K562 (cell line): ENCODE data around the gene KRTAP2-1.

Source experiments
- CEBPG ChIP-seq, 3 experiments: fragments of 200-800 bp in 1 of 3; sonication (Bioruptor generic) in 1 of 3; sonication (generic) in 1 of 3; formaldehyde crosslinking in 1 of 3; IDR thresholded peaks in 2 of 3; conservative IDR thresholded peaks in 1 of 3; 2 replicates each; pipeline versions ENCODE4 v1.6.1 to v1.8.0; 2016 to 2022; ENCODE audit warnings: missing compliant biosample characterization in 2 of 3, missing genetic modification characterization in 2 of 3, mild to moderate bottlenecking in 1 of 3, missing genetic modification reagents in 1 of 3
- EP300 ChIP-seq: IDR thresholded peaks from 2 replicates; pipeline ENCODE4 v1.6.1; 2012; ENCODE audit warnings: low read length, improper control_type of control experiment
- LEF1 ChIP-seq: fragments of 450-650 bp; IDR thresholded peaks from 2 replicates; pipeline ENCODE4 v1.6.1; 2016; ENCODE audit warnings: mild to moderate bottlenecking
- MXI1 ChIP-seq: IDR thresholded peaks from 2 replicates; pipeline ENCODE4 v1.6.1; 2011; ENCODE audit warnings: low read depth, mild to moderate bottlenecking, improper control_type of control experiment, low read length
- POLR2A ChIP-seq: fragments of 450-650 bp; conservative IDR thresholded peaks from 2 replicates; pipeline ENCODE4 v1.6.1; 2016
- RCOR1 ChIP-seq, 2 experiments: IDR thresholded peaks; 2 replicates each; pipeline ENCODE4 v1.6.1; 2012; ENCODE audit warnings: low read depth in 2 of 2, low read length in 2 of 2, borderline replicate concordance in 1 of 2, improper control_type of control experiment in 1 of 2
- XRCC3 ChIP-seq: fragments of 450-650 bp; IDR thresholded peaks from 2 replicates; pipeline ENCODE4 v1.6.1; 2017; ENCODE audit warnings: mild to moderate bottlenecking, moderate library complexity
- ZBTB17 ChIP-seq: fragments of 450-650 bp; formaldehyde crosslinking; IDR thresholded peaks from 2 replicates; pipeline ENCODE4 v1.4.0; 2020; ENCODE audit warnings: mild to moderate bottlenecking
- ZNF274 ChIP-seq: IDR thresholded peaks from 2 replicates; pipeline ENCODE4 v1.6.1; 2011; ENCODE audit warnings: low read depth, mild to moderate bottlenecking, low read length, moderate library complexity, borderline replicate concordance
- ZNF707 ChIP-seq: fragments of 250-450 bp; sonication (Bioruptor Pico); conservative IDR thresholded peaks from 2 replicates; pipeline ENCODE4 v1.8.0; 2022; ENCODE audit warnings: inconsistent platforms, mild to moderate bottlenecking, moderate library complexity
- TF ChIP-seq, protein P1 (sequence below): fragments of 450-650 bp; IDR thresholded peaks from 2 replicates; pipeline ENCODE4 v1.6.1; 2016; ENCODE audit warnings: mild to moderate bottlenecking
- TF ChIP-seq, protein P2 (sequence below): fragments of 250-450 bp; sonication (Bioruptor Pico); IDR thresholded peaks from 2 replicates; pipeline ENCODE4 v1.8.0; 2022; ENCODE audit warnings: inconsistent platforms, mild to moderate bottlenecking, moderate library complexity, borderline replicate concordance

DNA sequence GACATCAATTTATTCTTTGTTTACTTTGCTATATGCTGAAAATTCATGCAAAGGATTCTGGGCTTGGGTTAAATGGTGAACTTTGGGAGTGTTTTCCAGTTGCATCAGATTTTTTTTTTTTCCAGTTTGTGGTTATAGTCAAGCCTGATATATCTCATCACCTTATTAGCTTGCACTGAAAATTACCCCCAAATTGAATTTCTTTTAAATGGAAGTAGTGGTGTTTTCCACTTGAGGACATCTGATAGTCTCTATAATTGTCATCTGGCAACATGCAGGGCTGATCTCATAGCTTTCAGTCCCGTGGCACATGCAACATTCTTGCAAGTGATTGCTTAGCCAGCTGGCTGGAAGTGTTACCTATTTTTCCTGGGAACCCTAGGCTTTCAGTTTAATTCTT lies 33.5 kb downstream of the KRTAP2-1 start:
- TF ChIP-seq XRCC3 (no peak), POLR2A (no peak), CEBPG (CRISPR knock-in tag; IDR thresholded peaks at IDR 0.05) (no peak), CEBPG (tag; conservative IDR thresholded peaks at IDR 0.05 in 1 of 2, IDR thresholded peaks at IDR 0.05 in 1 of 2) (peak in 1 of 2 experiments; percentile 57; a peak in 1 of 4 replicates), RCOR1 (IDR thresholded peaks at IDR 0.05; ENCODE audit: borderline replicate concordance in 1 of 2, low read depth in 2 of 2, low read length in 2 of 2) (no peak), MXI1 (no peak), ZNF707 (CRISPR knock-in tag) (no peak), EP300 (no peak), LEF1 (no peak), ZBTB17 (CRISPR knock-in tag) (no peak), ZNF274 (no peak)
- TF ChIP-seq, protein P1, sequence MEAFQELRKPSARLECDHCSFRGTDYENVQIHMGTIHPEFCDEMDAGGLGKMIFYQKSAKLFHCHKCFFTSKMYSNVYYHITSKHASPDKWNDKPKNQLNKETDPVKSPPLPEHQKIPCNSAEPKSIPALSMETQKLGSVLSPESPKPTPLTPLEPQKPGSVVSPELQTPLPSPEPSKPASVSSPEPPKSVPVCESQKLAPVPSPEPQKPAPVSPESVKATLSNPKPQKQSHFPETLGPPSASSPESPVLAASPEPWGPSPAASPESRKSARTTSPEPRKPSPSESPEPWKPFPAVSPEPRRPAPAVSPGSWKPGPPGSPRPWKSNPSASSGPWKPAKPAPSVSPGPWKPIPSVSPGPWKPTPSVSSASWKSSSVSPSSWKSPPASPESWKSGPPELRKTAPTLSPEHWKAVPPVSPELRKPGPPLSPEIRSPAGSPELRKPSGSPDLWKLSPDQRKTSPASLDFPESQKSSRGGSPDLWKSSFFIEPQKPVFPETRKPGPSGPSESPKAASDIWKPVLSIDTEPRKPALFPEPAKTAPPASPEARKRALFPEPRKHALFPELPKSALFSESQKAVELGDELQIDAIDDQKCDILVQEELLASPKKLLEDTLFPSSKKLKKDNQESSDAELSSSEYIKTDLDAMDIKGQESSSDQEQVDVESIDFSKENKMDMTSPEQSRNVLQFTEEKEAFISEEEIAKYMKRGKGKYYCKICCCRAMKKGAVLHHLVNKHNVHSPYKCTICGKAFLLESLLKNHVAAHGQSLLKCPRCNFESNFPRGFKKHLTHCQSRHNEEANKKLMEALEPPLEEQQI, result no peak
- TF ChIP-seq, protein P2, sequence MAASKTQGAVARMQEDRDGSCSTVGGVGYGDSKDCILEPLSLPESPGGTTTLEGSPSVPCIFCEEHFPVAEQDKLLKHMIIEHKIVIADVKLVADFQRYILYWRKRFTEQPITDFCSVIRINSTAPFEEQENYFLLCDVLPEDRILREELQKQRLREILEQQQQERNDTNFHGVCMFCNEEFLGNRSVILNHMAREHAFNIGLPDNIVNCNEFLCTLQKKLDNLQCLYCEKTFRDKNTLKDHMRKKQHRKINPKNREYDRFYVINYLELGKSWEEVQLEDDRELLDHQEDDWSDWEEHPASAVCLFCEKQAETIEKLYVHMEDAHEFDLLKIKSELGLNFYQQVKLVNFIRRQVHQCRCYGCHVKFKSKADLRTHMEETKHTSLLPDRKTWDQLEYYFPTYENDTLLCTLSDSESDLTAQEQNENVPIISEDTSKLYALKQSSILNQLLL (CRISPR knock-in tag), result no peak
